C4-2B (cell line): Measurements from ENCODE around the gene FAM200C.

Experiments
- H3K27ac ChIP-seq: fragments of 450-650 bp; 2 replicates; pipeline ENCODE4 v1.5.1; 2017
- CTCF ChIP-seq: fragments of 450-650 bp; conservative IDR thresholded peaks from 2 replicates; pipeline ENCODE4 v1.5.1; 2017; ENCODE audit warnings: mild to moderate bottlenecking
- ZFX ChIP-seq: fragments of 450-650 bp; IDR thresholded peaks from 2 replicates; pipeline ENCODE4 v1.6.1; 2017

Gene FAM200C

DNA sequence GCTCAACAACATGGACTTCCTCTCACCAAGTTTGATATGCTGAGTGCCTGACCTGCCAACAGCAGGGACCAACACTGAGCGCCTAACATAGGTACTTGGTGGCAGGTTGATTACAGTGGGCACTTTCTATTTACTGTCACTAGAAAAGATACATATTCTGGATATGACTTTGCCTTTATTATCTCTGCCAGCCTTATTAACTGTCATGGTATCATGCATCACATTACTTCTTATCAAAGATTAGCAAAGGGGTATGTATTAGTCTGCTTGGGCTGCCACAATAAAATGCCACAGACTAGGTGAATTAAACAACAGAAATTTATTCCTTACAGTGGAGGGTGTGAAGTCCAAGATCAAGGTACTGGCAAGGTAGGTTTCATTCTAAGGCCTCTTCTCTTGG lies 15.2 kb downstream of the FAM200C start:
- no peak overlapping the region for H3K27ac ChIP-seq
- TF ChIP-seq ZFX (no peak), CTCF (no peak)

DNA sequence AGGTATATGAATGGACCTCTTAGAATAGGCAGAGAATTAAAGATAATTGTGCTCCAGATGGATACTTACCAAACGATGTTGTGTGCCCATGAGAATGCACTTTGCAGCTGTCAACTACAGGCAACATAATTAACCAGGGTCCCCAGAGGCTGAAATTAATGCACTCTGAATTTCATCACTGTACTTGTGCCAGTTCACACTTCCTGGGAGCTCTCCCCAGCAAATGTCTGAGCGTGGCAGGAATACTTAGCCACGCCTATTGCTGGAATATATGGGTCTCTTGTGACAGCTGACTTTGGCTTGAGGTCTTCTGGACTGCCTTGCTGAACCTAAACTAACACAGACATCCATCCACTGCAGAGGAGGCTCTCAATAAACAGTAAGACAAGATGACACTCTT lies 17.5 kb downstream of the FAM200C start:
- H3K27ac ChIP-seq: no peak overlapping the region
- TF ChIP-seq ZFX (no peak), CTCF (no peak)

DNA sequence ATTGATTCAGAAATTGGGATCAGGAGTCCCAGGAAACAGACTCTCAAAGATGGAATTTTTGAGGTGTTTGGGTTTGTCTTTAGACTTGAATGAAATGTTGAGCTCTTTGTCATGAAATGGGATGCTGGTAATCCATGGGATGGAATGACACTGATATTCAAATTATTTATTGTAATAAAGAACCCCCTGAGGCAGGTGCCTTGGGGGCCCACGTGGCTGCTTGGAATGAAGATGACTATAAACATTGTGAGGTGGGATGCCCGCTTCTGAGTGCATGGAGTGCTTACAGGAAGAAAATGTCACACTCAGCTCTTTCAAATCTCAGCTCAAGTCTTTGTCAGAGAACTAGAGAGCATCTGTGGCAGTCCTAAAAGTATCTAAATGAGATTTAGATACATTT lies 19.8 kb downstream of the FAM200C start:
- TF ChIP-seq CTCF: no peak
- no peak for TF ChIP-seq ZFX
- no peak overlapping the region for H3K27ac ChIP-seq

DNA sequence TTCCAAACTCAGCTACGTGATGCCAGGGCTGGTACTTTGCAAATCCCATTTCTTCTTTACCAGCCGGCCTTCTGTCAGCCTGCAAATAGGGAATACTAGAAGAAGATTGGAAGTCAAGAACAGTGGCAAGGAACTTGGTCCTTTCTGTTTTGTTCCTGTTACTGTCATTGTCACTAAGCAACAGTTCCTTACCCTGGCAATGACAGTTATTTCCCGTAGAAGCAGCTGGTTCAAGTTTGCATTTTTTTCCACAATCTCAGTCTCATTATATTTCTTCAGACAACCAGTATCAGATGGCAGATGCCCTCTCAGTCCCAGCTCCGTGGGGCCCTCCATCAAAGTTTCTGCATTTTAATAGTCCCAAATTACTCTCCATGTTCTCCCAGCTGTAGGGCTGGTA lies 20.3 kb downstream of the FAM200C start:
- no peak overlapping the region for H3K27ac ChIP-seq
- TF ChIP-seq CTCF (no peak), ZFX (no peak)

DNA sequence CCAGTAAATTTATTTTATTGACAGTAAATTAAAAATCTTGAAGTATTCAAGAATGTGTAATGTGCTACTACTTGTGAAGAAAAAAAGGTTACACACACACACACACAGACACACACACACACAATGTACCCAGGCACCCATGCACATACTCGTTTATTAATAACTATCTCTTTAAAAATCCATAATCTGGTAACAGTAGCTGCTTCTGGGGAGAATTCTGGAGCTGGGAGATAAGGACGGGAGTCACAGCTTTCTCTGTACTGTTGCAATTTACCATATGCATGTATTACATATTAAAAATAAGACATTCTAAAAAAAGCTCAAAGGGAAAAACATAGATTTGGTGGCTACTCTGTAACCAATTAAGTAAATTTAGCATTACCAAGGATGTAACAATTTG lies 21.5 kb downstream of the FAM200C start:
- no peak overlapping the region for H3K27ac ChIP-seq
- TF ChIP-seq CTCF: no peak
- TF ChIP-seq ZFX: no peak

GRCh38 chr5:160377651-160378050 lies 22.2 kb downstream of the FAM200C start:
- TF ChIP-seq CTCF (no peak), ZFX (no peak)
- H3K27ac ChIP-seq: no peak overlapping the region

DNA sequence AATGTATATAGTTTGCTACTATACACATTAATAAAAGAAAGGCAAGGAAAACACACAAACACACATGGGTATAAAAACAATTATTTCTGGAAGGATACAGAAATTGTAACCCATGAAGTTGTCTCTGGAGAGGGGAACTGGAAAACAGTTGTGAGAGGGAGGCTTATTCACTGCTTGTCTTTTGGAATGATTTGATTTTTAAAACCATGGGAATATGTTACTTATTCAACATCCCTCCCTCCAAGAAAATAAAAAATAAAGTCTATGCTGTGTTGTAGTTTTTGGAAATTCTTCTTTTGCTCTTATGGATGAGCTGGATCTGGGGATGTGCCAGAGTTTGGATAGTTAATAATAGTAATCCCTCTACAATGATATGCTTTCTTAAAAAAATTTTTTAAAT lies 23.4 kb downstream of the FAM200C start:
- no peak overlapping the region for H3K27ac ChIP-seq
- TF ChIP-seq ZFX: no peak
- TF ChIP-seq CTCF: no peak
